GM19372 (cell line): Measurements from ENCODE around the gene PIM3.
"Not testable (repeated sequence)": the region's sequence is repeated elsewhere in the genome, so short reads cannot be mapped to it uniquely, and the experiment has no call there.

ENCODE experiments used
- ATAC-seq: cut with Tn5 transposase; IDR thresholded peaks from one replicate; pipeline ENCODE4 v1.9.1; 2021; ENCODE audit warnings: mild to moderate bottlenecking, low read depth, moderate library complexity; ENCODE audit not compliant: unreplicated experiment

The PIM3 gene

GRCh38 chr22:49941507-49942316 is 18.9 kb upstream of the PIM3 start:
- no peak for ATAC-seq

DNA sequence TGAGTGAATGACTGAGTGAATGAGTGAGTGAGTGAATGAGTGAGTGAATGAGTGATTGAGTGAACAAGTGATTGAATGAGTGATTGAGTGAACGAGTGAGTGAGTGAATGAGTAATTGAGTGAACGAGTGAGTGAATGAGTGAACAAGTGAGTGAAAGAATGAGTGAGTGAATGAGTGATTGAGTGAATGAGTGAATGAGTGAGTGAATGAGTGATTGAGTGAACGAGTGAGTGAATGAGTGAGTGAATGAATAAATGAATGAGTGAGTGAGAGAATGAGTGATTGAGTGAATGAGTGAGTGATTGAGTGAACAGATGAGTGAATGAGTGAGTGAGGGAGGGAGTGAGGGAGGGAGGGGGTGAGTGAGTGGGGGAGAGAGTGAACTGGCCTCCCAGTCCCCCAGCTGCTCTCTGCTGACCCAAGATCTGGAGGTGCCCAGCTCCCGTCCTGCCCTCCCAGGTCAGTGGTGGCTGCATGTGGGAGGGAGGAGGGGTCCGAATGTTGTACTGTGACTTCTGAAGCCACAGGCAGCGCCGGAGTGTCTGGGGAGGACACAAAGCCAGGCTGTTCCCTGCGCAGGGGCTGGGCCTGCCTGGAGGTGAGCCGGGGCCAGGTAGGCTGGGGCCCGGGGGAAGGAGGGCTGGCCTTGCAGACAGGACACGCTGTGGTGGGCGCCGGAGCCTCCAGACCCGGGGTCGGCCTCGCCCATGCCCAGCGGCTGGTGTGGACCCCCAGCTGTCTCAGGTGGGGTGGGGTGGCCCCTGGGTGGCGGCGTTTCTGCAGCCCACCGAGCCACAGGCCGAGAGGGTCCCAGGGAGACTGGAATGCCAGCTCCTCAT is 17.8 kb upstream of the PIM3 start:
- ATAC-seq, result no peak

DNA sequence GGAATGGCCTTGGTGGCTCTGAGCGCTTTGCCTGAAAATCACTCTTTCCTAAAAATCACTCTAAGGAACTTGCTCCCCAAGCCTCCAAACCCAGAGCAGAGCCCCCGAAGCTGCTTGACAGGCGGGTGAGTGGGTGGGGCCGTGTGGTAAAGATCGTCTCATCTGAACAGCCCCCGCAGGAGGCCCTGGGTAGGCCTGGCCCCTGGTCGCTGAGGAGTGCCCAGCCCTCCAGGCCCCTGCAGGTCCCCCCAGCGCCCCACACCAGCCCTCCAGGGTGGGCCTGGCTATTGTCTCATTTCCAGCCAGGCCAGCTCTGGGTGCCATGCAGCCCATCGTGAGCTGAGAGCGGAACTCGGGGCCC is 17.2 kb upstream of the PIM3 start:
- ATAC-seq, result no peak

DNA sequence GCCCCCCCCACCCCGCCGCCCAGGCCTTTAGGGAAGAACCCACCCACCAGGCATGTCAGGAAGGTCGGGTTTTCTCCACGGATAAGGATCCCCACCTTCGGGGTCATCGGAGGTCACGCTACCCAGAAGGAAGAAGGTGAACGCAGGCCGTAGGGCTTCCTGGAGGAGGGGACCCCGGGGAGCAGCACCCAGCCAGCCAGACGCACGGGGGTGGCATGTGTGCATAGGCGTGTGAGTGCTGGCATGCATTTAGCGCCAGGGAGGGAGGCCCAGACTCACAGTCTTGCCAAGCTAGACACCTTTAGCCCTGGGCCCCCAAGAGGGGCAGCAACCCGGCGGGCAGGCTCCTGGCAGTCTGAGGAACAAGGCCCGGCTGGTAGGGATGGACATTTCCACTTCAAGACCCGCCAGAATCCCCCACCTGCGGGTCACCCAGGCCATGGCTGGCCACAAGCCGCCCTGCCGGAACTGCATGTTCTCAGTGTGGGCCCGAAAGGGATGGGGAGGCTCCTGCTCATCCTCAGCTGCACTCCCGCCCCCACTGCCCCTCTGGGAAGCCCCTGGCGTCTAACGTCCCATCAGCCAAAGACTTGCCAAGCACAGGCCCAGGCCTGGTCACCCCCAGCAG is 16.7 kb upstream of the PIM3 start:
- no peak for ATAC-seq

DNA sequence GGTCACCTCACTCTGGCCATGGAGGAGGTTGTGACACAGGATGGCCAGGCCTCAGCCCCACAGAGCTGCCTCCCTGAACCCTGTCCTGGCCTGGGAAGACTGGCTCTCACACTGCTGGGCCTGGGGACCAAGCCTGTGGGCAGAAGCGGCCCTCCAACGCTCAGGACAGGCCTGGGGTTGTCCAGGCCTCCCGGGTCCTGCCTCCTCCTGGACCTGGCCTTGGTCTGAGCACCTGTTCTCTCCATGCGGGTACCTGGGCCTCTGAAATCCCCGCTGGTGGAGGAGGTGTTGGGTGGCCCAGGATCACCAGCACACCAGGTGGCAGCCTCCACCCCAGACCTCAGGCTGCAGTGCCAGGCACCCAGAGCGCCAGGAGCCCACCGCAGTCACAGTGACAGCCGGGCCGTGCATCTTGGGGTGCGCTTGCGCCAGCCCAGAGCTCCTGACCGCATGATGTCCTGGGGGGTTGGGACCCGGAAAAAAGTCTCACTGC is 16.1 kb upstream of the PIM3 start:
- no peak for ATAC-seq

GRCh38 chr22:49945042-49945794 is 15.4 kb upstream of the PIM3 start:
- not testable (repeated sequence) for ATAC-seq

GRCh38 chr22:49946612-49947295 is 13.8 kb upstream of the PIM3 start:
- ATAC-seq, result no peak

DNA sequence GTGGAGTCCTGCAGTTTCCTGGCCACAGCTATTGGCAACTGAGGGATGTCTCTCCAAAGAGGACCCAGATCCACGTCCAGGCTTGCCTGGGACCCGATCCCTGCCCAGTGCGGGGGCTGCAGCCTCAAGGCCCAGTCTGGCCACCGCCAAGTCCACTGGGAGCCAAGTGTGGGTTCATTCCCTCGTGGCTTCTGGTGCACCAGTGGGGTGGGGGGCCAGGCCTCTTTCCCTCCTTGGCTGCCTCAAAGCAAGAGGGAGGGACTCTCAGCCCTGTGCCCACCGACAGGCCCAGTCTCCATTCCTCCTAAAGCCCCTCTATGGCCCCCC is 13.3 kb upstream of the PIM3 start:
- ATAC-seq, result no peak

GRCh38 chr22:49948116-49948957 is 12.2 kb upstream of the PIM3 start:
- no peak for ATAC-seq

DNA sequence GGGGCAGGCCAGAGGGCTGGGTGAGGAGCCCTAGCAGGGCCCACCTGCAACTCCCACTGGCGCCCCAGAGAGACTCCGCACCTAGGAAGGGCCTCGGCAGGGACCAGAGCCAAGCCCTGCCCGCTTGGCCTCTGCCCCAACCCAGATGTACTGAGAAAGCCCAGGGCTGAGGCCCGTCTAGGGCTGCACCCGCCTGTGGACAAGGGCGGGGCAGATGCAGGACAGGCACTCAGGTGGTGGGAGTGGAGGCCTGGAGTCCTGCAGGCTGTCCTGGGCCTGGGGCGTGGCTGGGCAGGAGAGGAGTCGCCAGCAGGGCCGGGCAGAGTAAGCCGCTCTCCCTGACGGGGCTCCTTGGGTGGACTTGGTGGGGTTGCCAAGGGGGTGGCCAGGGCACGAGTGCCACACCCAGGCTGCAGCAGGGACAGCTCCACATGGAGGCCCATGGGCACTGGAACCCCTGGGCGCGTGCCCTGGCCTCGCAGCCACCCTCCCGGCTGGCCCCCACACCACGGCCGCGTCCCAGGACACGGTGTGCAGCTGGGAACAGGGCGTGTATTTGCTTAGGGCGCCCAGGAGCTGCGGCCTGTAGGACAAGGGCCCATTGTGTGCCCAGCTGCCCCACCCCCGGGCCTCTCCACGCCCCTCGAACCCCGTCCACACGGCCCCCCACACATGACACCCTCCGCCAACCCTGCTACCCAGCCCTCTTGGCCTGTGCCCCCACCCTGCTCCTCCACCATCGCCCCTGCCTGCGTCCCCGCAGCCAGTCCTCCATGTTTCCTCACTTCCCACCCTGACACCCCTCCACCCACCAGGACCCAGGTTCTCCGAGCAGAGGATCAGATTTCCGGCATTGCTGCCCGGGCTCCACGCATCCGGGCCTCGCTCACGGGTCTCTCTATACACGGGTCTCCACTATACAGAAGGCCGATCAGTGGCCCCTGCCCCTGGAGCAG is 11.3 kb upstream of the PIM3 start:
- ATAC-seq, result no peak

DNA sequence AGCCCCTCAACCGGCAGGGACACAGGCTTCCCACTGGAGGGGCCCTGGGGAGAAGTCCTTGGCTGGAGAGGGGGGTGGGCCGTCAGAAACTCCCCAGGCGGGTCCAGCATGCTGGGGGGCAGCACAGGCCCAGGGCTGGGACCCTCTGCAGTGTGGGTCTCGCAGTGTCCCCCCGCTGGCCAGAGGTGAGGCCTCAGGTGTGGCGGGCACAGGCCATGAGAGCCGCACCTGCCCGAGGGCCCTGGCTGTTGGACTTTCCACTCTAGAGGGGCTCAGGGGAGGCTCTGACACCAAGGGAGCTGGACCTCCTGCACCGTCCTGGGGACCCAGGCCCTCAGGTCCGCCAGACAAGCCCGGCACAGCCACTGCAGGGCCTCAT is 10.7 kb upstream of the PIM3 start:
- ATAC-seq, result no peak

DNA sequence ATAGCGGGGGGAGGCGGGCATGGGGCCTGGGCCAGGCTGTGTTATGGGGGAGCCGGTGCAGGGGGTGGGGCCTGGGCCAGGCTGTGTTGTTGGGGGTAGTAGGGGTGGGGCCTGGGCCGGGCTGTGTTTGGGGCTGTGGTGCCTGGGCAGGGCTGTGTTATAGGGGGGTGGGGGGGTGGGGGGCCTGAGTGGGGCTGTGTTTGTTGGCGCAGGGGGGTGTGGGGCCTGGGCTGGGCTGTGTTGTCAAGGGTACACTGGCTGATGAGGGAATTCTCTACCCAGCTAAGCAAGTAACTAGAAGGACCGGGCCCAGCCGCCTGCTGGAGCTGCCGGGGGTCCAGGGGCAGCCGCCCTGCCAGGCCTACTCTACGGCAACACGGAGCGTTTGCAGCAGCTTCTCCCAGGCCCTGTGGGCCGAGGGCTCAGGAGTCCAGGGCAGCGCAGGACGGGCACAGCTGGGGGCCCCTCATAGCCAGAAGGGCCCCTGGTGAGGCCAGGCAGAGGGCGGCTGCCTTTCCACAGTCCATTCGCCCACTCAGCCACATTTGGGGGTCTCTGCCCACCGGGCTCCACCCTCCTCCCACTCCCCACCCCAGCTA is 10.1 kb upstream of the PIM3 start:
- no peak for ATAC-seq

GRCh38 chr22:49951000-49951677 is 9.4 kb upstream of the PIM3 start:
- ATAC-seq, result no peak

DNA sequence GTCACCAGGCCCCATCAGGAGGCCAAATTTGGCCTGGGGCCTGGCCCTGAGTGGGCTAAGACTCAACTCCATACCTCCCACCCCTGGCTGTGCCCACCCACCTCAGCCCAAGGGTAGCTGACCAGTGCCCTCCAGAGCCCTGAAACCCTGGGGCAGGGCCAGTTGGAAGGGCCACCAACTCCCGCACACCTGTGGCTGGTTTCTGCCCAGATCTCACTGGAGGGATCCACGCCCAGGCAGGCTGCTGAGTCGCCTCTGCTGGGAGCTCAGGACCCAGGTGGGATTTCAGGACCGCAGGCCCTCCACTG is 8.9 kb upstream of the PIM3 start:
- no peak for ATAC-seq

GRCh38 chr22:49951986-49952896 is 8.3 kb upstream of the PIM3 start:
- ATAC-seq, result no peak

GRCh38 chr22:49953027-49953679 is 7.4 kb upstream of the PIM3 start:
- ATAC-seq, result no peak
